Endothelial cell of umbilical vein (primary cell): ENCODE measurements around the gene RPP40. TPM values are rescaled to one million over a fixed set of nuclear protein-coding genes. Genes with fewer than 3 reads are reported as not detected.
A peak's percentile ranks its signal among the peaks of the same experiment; 100 is the strongest.

ENCODE experiments used
- BruUV-seq: library from RNA; stranded (reverse); fragments of 400-500 nt; replicated peaks from 2 replicates; lab custom pipeline; 2021; lab: Mats Ljungman, UMichigan
- CTCF ChIA-PET: fragments of 300-600, 350-600 bp; sonication (Branson Sonifier 250); formaldehyde crosslinking; loops from one replicate; lab custom pipeline; 2021; ENCODE audit warnings: antibody characterized with exemption, inconsistent platforms; lab: Charles Lee
- POLR2A ChIA-PET: fragments of 300-600, 350-600 bp; sonication (Branson Sonifier 250); formaldehyde crosslinking; loops from one replicate; lab custom pipeline; 2021; ENCODE audit warnings: antibody characterized with exemption, inconsistent platforms; lab: Charles Lee
- DNase-seq: peaks from one replicate; pipeline ENCODE4 v3.0.0-alpha.2; 2011; ENCODE audit warnings: low read depth, low spot score
- FAIRE-seq: peaks from 2 replicates; lab custom pipeline; 2011; peaks lifted over from hg19 to GRCh38; lab: Jason Lieb, UNC
- H2AFZ ChIP-seq: 2 replicates; pipeline ENCODE4 v1.6.0; 2012; ENCODE audit warnings: low read depth, low read length, control low read depth, inconsistent platforms
- H3K27ac ChIP-seq: 2 replicates; pipeline ENCODE4 v1.5.1; 2011; ENCODE audit warnings: low read depth, mild to moderate bottlenecking, control low read depth, low read length, moderate library complexity; ENCODE audit not compliant: insufficient read depth
- H3K27me3 ChIP-seq, 2 experiments: 2 replicates each; pipeline versions ENCODE4 v1.6.0 to v1.6.1; 2011; ENCODE audit warnings: low read length in 2 of 2, mixed read lengths in 1 of 2; ENCODE audit not compliant: control insufficient read depth in 2 of 2, insufficient read depth in 2 of 2
- H3K36me3 ChIP-seq, 2 experiments: 2 replicates in 1 of 2; 3 replicates in 1 of 2; pipeline ENCODE4 v1.5.1; 2011; ENCODE audit warnings: low read length in 2 of 2, mild to moderate bottlenecking in 1 of 2, moderate library complexity in 1 of 2; ENCODE audit not compliant: control insufficient read depth in 2 of 2, insufficient read depth in 2 of 2; ENCODE audit errors: extremely low read depth in 1 of 2
- H3K4me1 ChIP-seq: 3 replicates; pipeline ENCODE4 v1.5.1; 2011; ENCODE audit warnings: mild to moderate bottlenecking, low read length; ENCODE audit not compliant: control insufficient read depth, insufficient read depth; ENCODE audit errors: extremely low read depth
- H3K4me2 ChIP-seq: 2 replicates; pipeline ENCODE4 v1.6.1; 2011; ENCODE audit warnings: low read length, control low read depth, mixed read lengths; ENCODE audit not compliant: insufficient read depth
- H3K4me3 ChIP-seq, 3 experiments: fragments of 200-600 bp in 1 of 3; sonication (generic), shearing (Covaris generic) in 1 of 3; replicated peaks in 1 of 3; 2 replicates each; pipeline ENCODE4 v1.5.1; 2011 to 2016; ENCODE audit warnings: control low read depth in 3 of 3, low read length in 3 of 3, mild to moderate bottlenecking in 2 of 3, inconsistent platforms in 1 of 3, low read depth in 1 of 3, moderate library complexity in 1 of 3; ENCODE audit not compliant: insufficient read depth in 1 of 3
- H3K79me2 ChIP-seq: 2 replicates; pipeline ENCODE4 v1.6.0; 2012; ENCODE audit warnings: low read length, inconsistent platforms; ENCODE audit not compliant: control insufficient read depth, insufficient read depth
- H3K9ac ChIP-seq: replicated peaks from 2 replicates; pipeline ENCODE3; 2011; ENCODE audit warnings: low read length, control low read depth; ENCODE audit not compliant: insufficient read depth; ENCODE audit errors: extremely low read depth
- H3K9me1 ChIP-seq: replicated peaks from 3 replicates; pipeline ENCODE4 v1.6.0; 2011; ENCODE audit warnings: mild to moderate bottlenecking, low read length; ENCODE audit not compliant: control insufficient read depth, insufficient read depth; ENCODE audit errors: extremely low read depth
- H3K9me3 ChIP-seq: replicated peaks from 2 replicates; pipeline ENCODE4 v1.5.1; 2012; ENCODE audit warnings: low read length, inconsistent platforms; ENCODE audit not compliant: control insufficient read depth, insufficient read depth
- H4K20me1 ChIP-seq: replicated peaks from 2 replicates; pipeline ENCODE3; 2011; ENCODE audit warnings: mild to moderate bottlenecking, low read length; ENCODE audit not compliant: control insufficient read depth, insufficient read depth; ENCODE audit errors: extremely low read depth
- EZH2 ChIP-seq: IDR thresholded peaks from 2 replicates; pipeline ENCODE4 v1.6.1; 2012; ENCODE audit warnings: borderline replicate concordance, low read depth, mild to moderate bottlenecking, moderate library complexity, low read length, inconsistent platforms; ENCODE audit not compliant: severe bottlenecking
- FOS ChIP-seq: IDR thresholded peaks from 2 replicates; pipeline ENCODE4 v1.6.1; 2011; ENCODE audit warnings: mild to moderate bottlenecking, low read length, moderate library complexity, borderline replicate concordance; ENCODE audit not compliant: insufficient read depth
- GATA2 ChIP-seq: IDR thresholded peaks from 2 replicates; pipeline ENCODE4 v1.7.0; 2011; ENCODE audit warnings: low read depth, mild to moderate bottlenecking, moderate library complexity, mixed read lengths, low read length; ENCODE audit not compliant: insufficient read length, insufficient read depth
- JUN ChIP-seq: IDR thresholded peaks from 2 replicates; pipeline ENCODE4 v1.6.1; 2011; ENCODE audit warnings: borderline replicate concordance, low read depth; ENCODE audit not compliant: insufficient read length, insufficient read depth
- MYC ChIP-seq: IDR thresholded peaks from one replicate; pipeline ENCODE4 v1.6.1; 2011; ENCODE audit warnings: mild to moderate bottlenecking, low read depth, low read length
- POLR2A ChIP-seq: IDR thresholded peaks from 2 replicates; pipeline ENCODE4 v1.6.1; 2012; ENCODE audit warnings: low read depth, mild to moderate bottlenecking, control low read depth, low read length
- POLR2AphosphoS5 ChIP-seq: IDR thresholded peaks from 2 replicates; pipeline ENCODE4 v1.6.1; 2012; ENCODE audit warnings: low read depth, mild to moderate bottlenecking, control low read depth, low read length, moderate library complexity; ENCODE audit not compliant: insufficient read depth
- dilution Hi-C: fragments of 300-500 bp; cut with MboI; formaldehyde crosslinking; loops from one replicate; pipeline ENCODE4 v1.15.0; 2019; ENCODE audit warnings: low sequenced_read_pairs; ENCODE audit not compliant: extremely low pct_ligation_motif_present
- intact Hi-C: fragments of 100-400 bp; cut with micrococcal nuclease; formaldehyde crosslinking; loops from one replicate; pipeline ENCODE4 v1.10.0; 2022
- polyA plus RNA-seq, 4 experiments: library from polyadenylated mRNA; depleted of rRNA in 3 of 4; stranded (reverse) in 3 of 4; unstranded in 1 of 4; fragments of >200 nt; gene quantifications; 2 replicates each; pipeline versions ENCODE4 v1.2.1 to v1.2.3, GENCODE V29; 2011 to 2012; ENCODE audit warnings: missing spikeins in 1 of 4
- total RNA-seq: library from RNA; stranded (reverse); gene quantifications from 2 replicates; pipeline ENCODE4 v1.2.3, GENCODE V29; 2021
- TF ChIP-seq, protein P1 (sequence below), 2 donors: IDR thresholded peaks; 1 replicate in 1 of 2; 2 replicates in 1 of 2; pipeline ENCODE4 v1.5.1; 2011; ENCODE audit warnings: low read length in 2 of 2, mild to moderate bottlenecking in 2 of 2, moderate library complexity in 2 of 2, control low read depth in 1 of 2, inconsistent platforms in 1 of 2, low read depth in 1 of 2; ENCODE audit not compliant: insufficient read depth in 1 of 2; ENCODE audit errors: extremely low read depth in 1 of 2
- TF ChIP-seq, protein P2 (sequence below): IDR thresholded peaks from 2 replicates; pipeline ENCODE4 v1.6.1; 2011; ENCODE audit not compliant: insufficient read depth, insufficient read length

RPP40 gene
- total and polyA plus RNA-seq, 2 donors (not counting 3 experiments of a cell fraction or from before 2014, with no cell fraction given) = 10.2 to 15.3 TPM

DNA sequence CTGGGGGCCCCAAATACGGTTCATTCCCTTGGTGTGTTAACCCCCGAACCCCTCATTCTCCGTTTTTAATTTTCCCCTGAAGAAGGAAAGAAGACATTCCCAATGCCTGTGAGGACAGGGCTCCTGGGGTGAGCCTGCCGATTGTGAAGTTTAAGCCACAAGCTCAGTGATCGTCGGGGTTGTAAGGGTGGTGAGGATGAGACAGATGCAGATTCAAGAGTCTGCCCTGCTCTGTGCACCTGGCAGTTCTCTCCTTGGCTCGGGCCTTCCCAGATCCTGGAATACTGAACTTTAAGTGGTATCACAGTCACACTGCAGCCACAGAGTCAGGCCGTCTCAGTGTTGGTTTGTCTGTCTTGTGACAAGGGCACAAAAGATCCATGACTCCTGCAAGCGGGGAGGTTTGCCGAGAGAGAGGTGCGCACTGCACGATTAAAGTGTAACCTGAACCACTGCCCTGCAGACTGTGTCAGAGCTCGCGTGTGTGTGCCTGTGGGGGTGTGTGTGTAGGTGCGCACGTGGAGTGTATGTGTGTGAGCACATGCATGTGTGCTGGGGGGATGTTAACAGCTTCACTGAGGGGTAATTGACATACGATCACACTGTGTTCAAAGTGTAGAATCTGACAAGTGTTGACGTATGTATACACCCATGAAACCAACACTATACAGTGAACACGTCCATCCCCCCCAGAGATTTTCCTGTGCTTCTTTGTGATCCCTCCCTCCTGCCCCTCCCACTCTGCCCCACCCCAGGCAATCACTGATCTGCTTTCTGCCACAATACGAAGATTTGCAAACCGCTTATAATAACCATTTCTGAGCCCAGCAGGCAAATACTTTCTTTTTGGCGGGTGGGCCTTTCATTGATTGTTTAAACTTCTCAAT, 38.9 kb downstream of the RPP40 start:
- H3K27ac ChIP-seq = no peak overlapping the region
- H3K9me3 ChIP-seq = no peaks in the 10 kb centered on the region
- H3K36me3 ChIP-seq = no peaks in the 10 kb centered on the region
- H3K4me3 ChIP-seq = no peak overlapping the region
- H3K4me1 ChIP-seq = no peaks in the 10 kb centered on the region
- ChIA-PET POLR2A (no interaction called here), CTCF (no interaction called here)
- H4K20me1 ChIP-seq = no peaks in the 10 kb centered on the region
- no peak overlapping the region for H3K4me2 ChIP-seq
- peaks cover 0 to 5% of the 10 kb centered on the region in 2 experiments for H3K27me3 ChIP-seq
- FAIRE-seq (no peak), DNase-seq (no peak)
- TF ChIP-seq, protein P1, sequence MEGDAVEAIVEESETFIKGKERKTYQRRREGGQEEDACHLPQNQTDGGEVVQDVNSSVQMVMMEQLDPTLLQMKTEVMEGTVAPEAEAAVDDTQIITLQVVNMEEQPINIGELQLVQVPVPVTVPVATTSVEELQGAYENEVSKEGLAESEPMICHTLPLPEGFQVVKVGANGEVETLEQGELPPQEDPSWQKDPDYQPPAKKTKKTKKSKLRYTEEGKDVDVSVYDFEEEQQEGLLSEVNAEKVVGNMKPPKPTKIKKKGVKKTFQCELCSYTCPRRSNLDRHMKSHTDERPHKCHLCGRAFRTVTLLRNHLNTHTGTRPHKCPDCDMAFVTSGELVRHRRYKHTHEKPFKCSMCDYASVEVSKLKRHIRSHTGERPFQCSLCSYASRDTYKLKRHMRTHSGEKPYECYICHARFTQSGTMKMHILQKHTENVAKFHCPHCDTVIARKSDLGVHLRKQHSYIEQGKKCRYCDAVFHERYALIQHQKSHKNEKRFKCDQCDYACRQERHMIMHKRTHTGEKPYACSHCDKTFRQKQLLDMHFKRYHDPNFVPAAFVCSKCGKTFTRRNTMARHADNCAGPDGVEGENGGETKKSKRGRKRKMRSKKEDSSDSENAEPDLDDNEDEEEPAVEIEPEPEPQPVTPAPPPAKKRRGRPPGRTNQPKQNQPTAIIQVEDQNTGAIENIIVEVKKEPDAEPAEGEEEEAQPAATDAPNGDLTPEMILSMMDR (IDR thresholded peaks at IDR 0.05; ENCODE audit: extremely low read depth in 1 of 2, insufficient read depth in 1 of 2, low read depth in 1 of 2, low read length in 2 of 2) = no peak
- TF ChIP-seq MYC = no peak
- TF ChIP-seq GATA2 = no peak
- H3K9ac ChIP-seq = no peak overlapping the region
- no peaks in the 10 kb centered on the region for H3K79me2 ChIP-seq
- no TSS peak for BruUV-seq
- no peak overlapping the region for H2AFZ ChIP-seq
- intact Hi-C loops = no loop called here
- H3K9me1 ChIP-seq = no peaks in the 10 kb centered on the region
- dilution Hi-C loops = no loop called here

DNA sequence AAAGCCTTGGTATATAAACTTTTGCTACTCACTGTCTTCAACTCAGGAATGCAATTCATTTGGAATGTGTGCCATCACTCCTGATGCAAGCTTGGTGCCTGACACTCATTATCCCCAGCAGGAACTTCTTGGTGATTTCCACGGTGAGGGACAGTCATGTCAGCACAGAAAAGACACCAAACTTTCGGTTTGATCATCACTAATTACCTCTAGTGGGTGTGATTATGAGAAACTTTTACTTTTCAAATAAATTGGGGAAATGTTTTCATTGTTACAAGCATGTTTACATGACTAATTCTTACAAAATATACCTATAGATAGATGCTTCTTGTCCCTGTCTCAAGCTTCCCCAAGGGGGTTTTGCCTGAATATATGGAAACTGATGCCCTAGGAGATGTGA, 40.9 kb downstream of the RPP40 start:
- H3K4me1 ChIP-seq = no peaks in the 10 kb centered on the region
- ChIA-PET POLR2A (no interaction called here), CTCF (interaction anchor here (1.6 kb wide), 1 partner anchor 10 kb away, joined by 3 read pairs; no protein-coding TSS in a partner anchor)
- no peak overlapping the region for H2AFZ ChIP-seq
- H3K4me3 ChIP-seq = no peak overlapping the region
- H3K9me1 ChIP-seq = no peaks in the 10 kb centered on the region
- FAIRE-seq = peak; percentile 28
- H3K79me2 ChIP-seq = no peaks in the 10 kb centered on the region
- no TSS peak for BruUV-seq
- H3K27ac ChIP-seq = no peak overlapping the region
- dilution Hi-C loops (no loop called here), intact Hi-C loops (no loop called here)
- no peaks in the 10 kb centered on the region for H3K36me3 ChIP-seq
- no peaks in the 10 kb centered on the region for H4K20me1 ChIP-seq
- H3K9me3 ChIP-seq = no peaks in the 10 kb centered on the region
- H3K27me3 ChIP-seq = peaks cover 0 to 3% of the 10 kb centered on the region in 2 experiments
- H3K9ac ChIP-seq = no peak overlapping the region
- H3K4me2 ChIP-seq = no peak overlapping the region
- TF ChIP-seq MYC (no peak), JUN (no peak), GATA2 (no peak), FOS (no peak), POLR2AphosphoS5 (no peak), EZH2 (no peak), POLR2A (no peak)
- TF ChIP-seq, protein P2, sequence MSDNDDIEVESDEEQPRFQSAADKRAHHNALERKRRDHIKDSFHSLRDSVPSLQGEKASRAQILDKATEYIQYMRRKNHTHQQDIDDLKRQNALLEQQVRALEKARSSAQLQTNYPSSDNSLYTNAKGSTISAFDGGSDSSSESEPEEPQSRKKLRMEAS = no peak
- TF ChIP-seq, protein P1 (IDR thresholded peaks at IDR 0.05; ENCODE audit: extremely low read depth in 1 of 2, insufficient read depth in 1 of 2, low read depth in 1 of 2, low read length in 2 of 2) = no peak
- DNase-seq = no peak
